ENCODE measurements around the gene TMEM135.
A peak's percentile ranks its signal among the peaks of the same experiment; 100 is the strongest.

Gene TMEM135

GRCh38 chr11:87355596-87355995 lies 317.9 kb downstream of the TMEM135 start:
- no peaks in the 10 kb centered on the region for H3K79me2 ChIP-seq (ENCODE audit: control insufficient read depth, insufficient read depth, low read length)
- no peak for DNase-seq
- H3K18ac ChIP-seq (ENCODE audit: low read length): no peak overlapping the region
- no peak overlapping the region for H3K4me3 ChIP-seq (ENCODE audit: low read length)
- H4K5ac ChIP-seq (ENCODE audit: low read length): no peak overlapping the region
- H3K4me2 ChIP-seq (ENCODE audit: low read length): no peak overlapping the region
- no peaks in the 10 kb centered on the region for H3K27me3 ChIP-seq (ENCODE audit: insufficient read depth, low read length, poor library complexity)
- H3K4ac ChIP-seq (ENCODE audit: low read depth, low read length): no peak overlapping the region
- H3K56ac ChIP-seq (ENCODE audit: low read length): no peak overlapping the region
- H2BK120ac ChIP-seq (ENCODE audit: low read depth, low read length): no peak overlapping the region
- no peak overlapping the region for H4K8ac ChIP-seq (ENCODE audit: low read depth, low read length)
- no peak overlapping the region for H3K9ac ChIP-seq (ENCODE audit: low read length)
- H3K23ac ChIP-seq (ENCODE audit: low read length): no peak overlapping the region
- no CpG with 5 or more reads among the region's 1 CpG for WGBS (ENCODE audit: extremely low coverage, insufficient coverage, low lambda C conversion rate)
- H3K79me1 ChIP-seq (ENCODE audit: low read length): no peaks in the 10 kb centered on the region
- no peak overlapping the region for H2AK5ac ChIP-seq (ENCODE audit: low read length)
- no peak overlapping the region for H2BK5ac ChIP-seq (ENCODE audit: low read length)
- no peak overlapping the region for H3K27ac ChIP-seq (ENCODE audit: low read depth, low read length)
- H2BK15ac ChIP-seq (replicated peaks; ENCODE audit: low read depth): no peak overlapping the region
- no peaks in the 10 kb centered on the region for H3K4me1 ChIP-seq (ENCODE audit: control insufficient read depth, low read depth, low read length)
- no peaks in the 10 kb centered on the region for H3K36me3 ChIP-seq (ENCODE audit: control insufficient read depth, insufficient read depth, low read length)

GRCh38 chr11:87356428-87356827 lies 318.7 kb downstream of the TMEM135 start:
- peak overlapping the region; percentile 19 for H3K56ac ChIP-seq (ENCODE audit: low read length)
- DNase-seq: no peak
- WGBS (ENCODE audit: extremely low coverage, insufficient coverage, low lambda C conversion rate): no CpG with 5 or more reads among the region's 4 CpGs
- H2BK5ac ChIP-seq (ENCODE audit: low read length): no peak overlapping the region
- no peak overlapping the region for H3K4me3 ChIP-seq (ENCODE audit: low read length)
- no peaks in the 10 kb centered on the region for H3K27me3 ChIP-seq (ENCODE audit: insufficient read depth, low read length, poor library complexity)
- no peak overlapping the region for H2AK5ac ChIP-seq (ENCODE audit: low read length)
- H3K36me3 ChIP-seq (ENCODE audit: control insufficient read depth, insufficient read depth, low read length): no peaks in the 10 kb centered on the region
- H3K4me2 ChIP-seq (ENCODE audit: low read length): no peak overlapping the region
- H3K4ac ChIP-seq (ENCODE audit: low read depth, low read length): no peak overlapping the region
- H4K5ac ChIP-seq (ENCODE audit: low read length): no peak overlapping the region
- H3K9ac ChIP-seq (ENCODE audit: low read length): no peak overlapping the region
- no peaks in the 10 kb centered on the region for H3K4me1 ChIP-seq (ENCODE audit: control insufficient read depth, low read depth, low read length)
- no peaks in the 10 kb centered on the region for H3K79me2 ChIP-seq (ENCODE audit: control insufficient read depth, insufficient read depth, low read length)
- H4K8ac ChIP-seq (ENCODE audit: low read depth, low read length): no peak overlapping the region
- H2BK15ac ChIP-seq (replicated peaks; ENCODE audit: low read depth): no peak overlapping the region
- H3K27ac ChIP-seq (ENCODE audit: low read depth, low read length): no peak overlapping the region
- H3K23ac ChIP-seq (ENCODE audit: low read length): no peak overlapping the region
- H2BK120ac ChIP-seq (ENCODE audit: low read depth, low read length): no peak overlapping the region
- H3K18ac ChIP-seq (ENCODE audit: low read length): no peak overlapping the region
- H3K79me1 ChIP-seq (ENCODE audit: low read length): no peaks in the 10 kb centered on the region

GRCh38 chr11:87358461-87358860 lies 320.7 kb downstream of the TMEM135 start:
- Histone ChIP-seq H3K4me1 (ENCODE audit: control insufficient read depth, low read depth, low read length) (no peaks in the 10 kb centered on the region), H3K27ac (ENCODE audit: low read depth, low read length) (no peak overlapping the region), H4K5ac (ENCODE audit: low read length) (no peak overlapping the region), H4K8ac (ENCODE audit: low read depth, low read length) (no peak overlapping the region), H3K18ac (ENCODE audit: low read length) (no peak overlapping the region), H3K4ac (ENCODE audit: low read depth, low read length) (no peak overlapping the region), H2BK120ac (ENCODE audit: low read depth, low read length) (no peak overlapping the region), H3K79me1 (ENCODE audit: low read length) (no peaks in the 10 kb centered on the region), H2BK5ac (ENCODE audit: low read length) (no peak overlapping the region), H3K79me2 (ENCODE audit: control insufficient read depth, insufficient read depth, low read length) (no peaks in the 10 kb centered on the region), H3K4me3 (ENCODE audit: low read length) (no peak overlapping the region), H2AK5ac (ENCODE audit: low read length) (no peak overlapping the region), H3K36me3 (ENCODE audit: control insufficient read depth, insufficient read depth, low read length) (no peaks in the 10 kb centered on the region), H3K56ac (ENCODE audit: low read length) (no peak overlapping the region), H2BK15ac (replicated peaks; ENCODE audit: low read depth) (no peak overlapping the region), H3K9ac (ENCODE audit: low read length) (no peak overlapping the region), H3K4me2 (ENCODE audit: low read length) (no peak overlapping the region), H3K27me3 (ENCODE audit: insufficient read depth, low read length, poor library complexity) (no peaks in the 10 kb centered on the region), H3K23ac (ENCODE audit: low read length) (no peak overlapping the region)
- WGBS (ENCODE audit: extremely low coverage, insufficient coverage, low lambda C conversion rate): no CpG with 5 or more reads among the region's 5 CpGs
- DNase-seq: no peak

- Histone ChIP-seq H3K4me1 (ENCODE audit: control insufficient read depth, low read depth, low read length) (no peaks in the 10 kb centered on the region), H3K36me3 (ENCODE audit: control insufficient read depth, insufficient read depth, low read length) (no peaks in the 10 kb centered on the region), H3K4ac (ENCODE audit: low read depth, low read length) (no peak overlapping the region), H2BK15ac (replicated peaks; ENCODE audit: low read depth) (no peak overlapping the region), H3K79me1 (ENCODE audit: low read length) (no peaks in the 10 kb centered on the region), H3K56ac (ENCODE audit: low read length) (no peak overlapping the region), H2AK5ac (ENCODE audit: low read length) (no peak overlapping the region), H4K8ac (ENCODE audit: low read depth, low read length) (no peak overlapping the region), H3K4me3 (ENCODE audit: low read length) (no peak overlapping the region), H2BK5ac (ENCODE audit: low read length) (no peak overlapping the region), H3K9ac (ENCODE audit: low read length) (no peak overlapping the region), H2BK120ac (ENCODE audit: low read depth, low read length) (no peak overlapping the region), H3K4me2 (ENCODE audit: low read length) (no peak overlapping the region), H3K79me2 (ENCODE audit: control insufficient read depth, insufficient read depth, low read length) (no peaks in the 10 kb centered on the region), H4K5ac (ENCODE audit: low read length) (no peak overlapping the region), H3K23ac (ENCODE audit: low read length) (no peak overlapping the region), H3K27me3 (ENCODE audit: insufficient read depth, low read length, poor library complexity) (no peaks in the 10 kb centered on the region), H3K18ac (ENCODE audit: low read length) (no peak overlapping the region), H3K27ac (ENCODE audit: low read depth, low read length) (no peak overlapping the region)
- no peak for DNase-seq
- no CpG with 5 or more reads among the region's 6 CpGs for WGBS (ENCODE audit: extremely low coverage, insufficient coverage, low lambda C conversion rate)
Measured at GRCh38 chr11:87359401-87359800, 321.7 kb downstream of the TMEM135 start.

GRCh38 chr11:87361891-87362290 lies 324.2 kb downstream of the TMEM135 start:
- no peak overlapping the region for H3K4me2 ChIP-seq (ENCODE audit: low read length)
- no peak overlapping the region for H3K18ac ChIP-seq (ENCODE audit: low read length)
- DNase-seq: no peak
- H3K4me1 ChIP-seq (ENCODE audit: control insufficient read depth, low read depth, low read length): no peaks in the 10 kb centered on the region
- H2BK5ac ChIP-seq (ENCODE audit: low read length): no peak overlapping the region
- no peaks in the 10 kb centered on the region for H3K79me2 ChIP-seq (ENCODE audit: control insufficient read depth, insufficient read depth, low read length)
- no peak overlapping the region for H3K9ac ChIP-seq (ENCODE audit: low read length)
- H3K4me3 ChIP-seq (ENCODE audit: low read length): no peak overlapping the region
- H4K5ac ChIP-seq (ENCODE audit: low read length): no peak overlapping the region
- H3K4ac ChIP-seq (ENCODE audit: low read depth, low read length): no peak overlapping the region
- H3K27ac ChIP-seq (ENCODE audit: low read depth, low read length): no peak overlapping the region
- no peak overlapping the region for H2BK15ac ChIP-seq (replicated peaks; ENCODE audit: low read depth)
- no peak overlapping the region for H2BK120ac ChIP-seq (ENCODE audit: low read depth, low read length)
- H3K23ac ChIP-seq (ENCODE audit: low read length): no peak overlapping the region
- no peaks in the 10 kb centered on the region for H3K27me3 ChIP-seq (ENCODE audit: insufficient read depth, low read length, poor library complexity)
- H3K79me1 ChIP-seq (ENCODE audit: low read length): no peaks in the 10 kb centered on the region
- H2AK5ac ChIP-seq (ENCODE audit: low read length): no peak overlapping the region
- no peaks in the 10 kb centered on the region for H3K36me3 ChIP-seq (ENCODE audit: control insufficient read depth, insufficient read depth, low read length)
- H3K56ac ChIP-seq (ENCODE audit: low read length): no peak overlapping the region
- no CpG with 5 or more reads among the region's 5 CpGs for WGBS (ENCODE audit: extremely low coverage, insufficient coverage, low lambda C conversion rate)
- no peak overlapping the region for H4K8ac ChIP-seq (ENCODE audit: low read depth, low read length)

GRCh38 chr11:87366346-87366745 lies 328.6 kb downstream of the TMEM135 start:
- no peaks in the 10 kb centered on the region for H3K79me2 ChIP-seq (ENCODE audit: control insufficient read depth, insufficient read depth, low read length)
- H2BK5ac ChIP-seq (ENCODE audit: low read length): no peak overlapping the region
- no peak overlapping the region for H2AK5ac ChIP-seq (ENCODE audit: low read length)
- peaks cover 17% of the 10 kb centered on the region for H3K4me1 ChIP-seq (ENCODE audit: control insufficient read depth, low read depth, low read length)
- no peak overlapping the region for H3K4ac ChIP-seq (ENCODE audit: low read depth, low read length)
- no peak overlapping the region for H4K8ac ChIP-seq (ENCODE audit: low read depth, low read length)
- no peak overlapping the region for H3K9ac ChIP-seq (ENCODE audit: low read length)
- H3K18ac ChIP-seq (ENCODE audit: low read length): no peak overlapping the region
- H3K36me3 ChIP-seq (ENCODE audit: control insufficient read depth, insufficient read depth, low read length): no peaks in the 10 kb centered on the region
- no peak for DNase-seq
- H3K23ac ChIP-seq (ENCODE audit: low read length): no peak overlapping the region
- H2BK15ac ChIP-seq (replicated peaks; ENCODE audit: low read depth): no peak overlapping the region
- H3K27ac ChIP-seq (ENCODE audit: low read depth, low read length): no peak overlapping the region
- no peaks in the 10 kb centered on the region for H3K27me3 ChIP-seq (ENCODE audit: insufficient read depth, low read length, poor library complexity)
- no peaks in the 10 kb centered on the region for H3K79me1 ChIP-seq (ENCODE audit: low read length)
- no peak overlapping the region for H3K4me2 ChIP-seq (ENCODE audit: low read length)
- H2BK120ac ChIP-seq (ENCODE audit: low read depth, low read length): no peak overlapping the region
- H4K5ac ChIP-seq (ENCODE audit: low read length): no peak overlapping the region
- no peak overlapping the region for H3K4me3 ChIP-seq (ENCODE audit: low read length)
- no peak overlapping the region for H3K56ac ChIP-seq (ENCODE audit: low read length)
